Measurements from ENCODE around the gene TET3. TPM values are rescaled to one million over a fixed set of nuclear protein-coding genes. Genes with fewer than 3 reads are reported as not detected.

The TET3 gene
- total RNA-seq, 1 donor from 2014 or later: 32.8 TPM

DNA sequence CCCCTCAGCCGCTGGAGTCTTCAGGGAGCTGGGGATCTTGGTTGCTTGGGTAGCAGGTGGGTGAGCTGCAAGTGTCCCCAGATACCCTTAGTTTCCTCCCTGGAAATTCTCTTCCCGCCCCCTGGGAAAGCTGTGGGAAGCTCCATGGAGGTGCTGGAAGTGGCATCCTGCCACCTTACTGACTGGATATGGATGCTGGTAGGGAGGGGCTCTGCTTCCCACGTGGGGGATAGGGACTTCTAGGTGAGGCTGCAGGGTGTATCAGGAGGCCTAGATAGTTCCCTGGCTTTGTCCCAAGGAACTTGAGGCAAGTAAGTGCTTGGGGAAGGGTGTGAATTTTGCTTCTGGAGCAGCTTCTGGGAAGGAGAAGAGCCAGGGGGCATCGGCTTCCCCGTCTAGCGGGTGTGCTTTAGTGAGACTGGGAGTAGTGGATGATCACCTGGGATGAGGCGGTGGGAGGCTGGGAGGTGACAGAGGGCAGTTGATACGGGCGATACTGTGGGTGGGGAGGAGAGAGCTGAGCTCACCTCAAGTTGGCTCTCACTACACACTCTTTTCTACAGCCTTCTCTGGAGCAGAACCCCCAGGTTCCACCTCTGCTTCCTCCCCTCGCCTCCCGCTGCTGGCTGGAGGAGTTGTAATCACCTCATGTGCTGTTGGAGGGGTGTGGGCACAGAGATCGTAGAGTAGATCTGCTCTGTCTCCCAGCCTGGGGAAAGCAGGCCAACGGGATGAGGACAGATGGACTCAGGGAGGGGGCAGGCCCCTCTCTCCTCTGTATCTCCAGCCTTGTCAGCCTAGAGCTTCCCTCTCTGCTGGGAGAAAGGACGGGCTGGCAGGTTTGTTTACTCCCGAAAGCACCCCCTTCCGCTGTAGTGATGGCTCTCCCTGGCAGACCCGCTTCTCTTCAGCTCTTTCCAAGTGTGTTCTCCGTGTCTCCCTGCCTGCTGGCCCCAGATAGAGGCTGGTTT is 19.8 kb downstream of the TET3 start:
- Histone ChIP-seq H2AFZ (ENCODE audit: low read depth, low read length) (no peak overlapping the region), H3K4me2 (ENCODE audit: low read length) (peak overlapping the region; percentile 99), H3K79me2 (ENCODE audit: insufficient read depth, low read length) (peaks cover 67% of the 10 kb centered on the region), H3K9ac (ENCODE audit: low read length) (peak overlapping the region; percentile 70), H3K27me3 (ENCODE audit: insufficient read depth, low read length) (no peaks in the 10 kb centered on the region), H3K4me3 (ENCODE audit: insufficient read depth, low read depth, low read length) (peak overlapping the region; percentile 55), H3K36me3 (ENCODE audit: insufficient read depth, low read length) (no peaks in the 10 kb centered on the region), H3K4me1 (ENCODE audit: insufficient read depth, low read length) (peaks cover 46% of the 10 kb centered on the region), H4K20me1 (ENCODE audit: insufficient read depth, low read length) (peaks cover 91% of the 10 kb centered on the region), H3K9me3 (ENCODE audit: insufficient read depth, low read depth, low read length) (no peaks in the 10 kb centered on the region), H3K27ac (ENCODE audit: low read depth, low read length) (peak overlapping the region; percentile 41)
- TF ChIP-seq EZH2 (IDR thresholded peaks at IDR 0.05; ENCODE audit: insufficient read depth, low read length) (no peak), CTCF (IDR thresholded peaks at IDR 0.05; ENCODE audit: insufficient read depth, low read depth, low read length) (no peak)
- Mint-ChIP-seq H3K9me3 (ENCODE audit: unreplicated experiment) (no peaks in the 10 kb centered on the region), H3K27ac (ENCODE audit: unreplicated experiment) (peak overlapping the region; percentile 99), H3K36me3 (ENCODE audit: low read depth, unreplicated experiment) (peaks cover 15% of the 10 kb centered on the region), H3K27me3 (ENCODE audit: low read depth, unreplicated experiment) (no peaks in the 10 kb centered on the region), H3K4me3 (ENCODE audit: unreplicated experiment) (peak overlapping the region; percentile 94), H3K4me1 (ENCODE audit: low read depth, unreplicated experiment) (peaks cover 72% of the 10 kb centered on the region)
- FAIRE-seq (no peak), DNase-seq (ENCODE audit: low read depth) (no peak)

- H3K4me3 Mint-ChIP-seq (ENCODE audit: unreplicated experiment): peak overlapping the region; percentile 94
These were observed 21.1 kb downstream of the TET3 start for GRCh38 chr2:74005786-74006185.

More at GRCh38 chr2:74005786-74006185, 21.1 kb downstream of the TET3 start:
- Histone ChIP-seq H3K4me1 (ENCODE audit: insufficient read depth, low read length) (peaks cover 42% of the 10 kb centered on the region), H3K36me3 (ENCODE audit: insufficient read depth, low read length) (no peaks in the 10 kb centered on the region), H3K9me3 (ENCODE audit: insufficient read depth, low read depth, low read length) (no peaks in the 10 kb centered on the region), H3K27ac (ENCODE audit: low read depth, low read length) (no peak overlapping the region), H3K27me3 (ENCODE audit: insufficient read depth, low read length) (no peaks in the 10 kb centered on the region), H2AFZ (ENCODE audit: low read depth, low read length) (no peak overlapping the region), H3K4me2 (ENCODE audit: low read length) (no peak overlapping the region), H3K9ac (ENCODE audit: low read length) (no peak overlapping the region), H4K20me1 (ENCODE audit: insufficient read depth, low read length) (peaks cover 88% of the 10 kb centered on the region), H3K79me2 (ENCODE audit: insufficient read depth, low read length) (peaks cover 63% of the 10 kb centered on the region), H3K4me3 (ENCODE audit: insufficient read depth, low read depth, low read length) (no peak overlapping the region)
- Mint-ChIP-seq H3K36me3 (ENCODE audit: low read depth, unreplicated experiment) (peaks cover 20% of the 10 kb centered on the region), H3K4me1 (ENCODE audit: low read depth, unreplicated experiment) (peaks cover 64% of the 10 kb centered on the region), H3K27ac (ENCODE audit: unreplicated experiment) (no peak overlapping the region), H3K27me3 (ENCODE audit: low read depth, unreplicated experiment) (no peaks in the 10 kb centered on the region), H3K9me3 (ENCODE audit: unreplicated experiment) (no peaks in the 10 kb centered on the region)
- FAIRE-seq (no peak), DNase-seq (ENCODE audit: low read depth) (no peak)
- TF ChIP-seq CTCF (IDR thresholded peaks at IDR 0.05; ENCODE audit: insufficient read depth, low read depth, low read length) (no peak), EZH2 (IDR thresholded peaks at IDR 0.05; ENCODE audit: insufficient read depth, low read length) (no peak)
